GM18868 (cell line): ENCODE data around the gene FRMD4A.
"Not testable (repeated sequence)": the region's sequence is repeated elsewhere in the genome, so short reads cannot be mapped to it uniquely, and the experiment has no call there.

Source experiments
- ATAC-seq: cut with Tn5 transposase; IDR thresholded peaks from one replicate; pipeline ENCODE4 v1.9.1; 2021; ENCODE audit warnings: mild to moderate bottlenecking, moderate library complexity; ENCODE audit not compliant: unreplicated experiment

Gene FRMD4A

DNA sequence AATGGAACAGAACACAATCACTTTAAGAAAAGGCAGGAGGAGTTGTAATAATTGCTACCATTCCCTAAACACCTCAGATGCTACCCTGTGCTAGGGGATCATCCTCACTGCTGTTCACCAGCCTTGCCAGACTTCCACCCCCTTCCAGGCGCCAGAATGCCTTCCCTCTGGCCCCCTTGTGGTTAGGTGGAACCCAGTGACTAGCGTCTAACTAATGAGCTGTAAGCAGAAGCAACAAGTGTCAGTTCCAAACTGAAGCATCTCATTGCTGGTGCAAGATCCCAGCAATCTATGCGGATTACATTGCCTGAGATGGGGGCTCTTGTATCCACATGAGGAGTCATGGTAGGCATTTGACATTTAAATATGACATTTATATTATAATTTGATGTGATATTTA lies 86.6 kb downstream of the FRMD4A start:
- ATAC-seq, result no peak

GRCh38 chr10:14243221-14243620 lies 87.5 kb downstream of the FRMD4A start:
- no peak for ATAC-seq

- no peak for ATAC-seq
Observed at GRCh38 chr10:14241196-14241595, 89.5 kb downstream of the FRMD4A start.

GRCh38 chr10:14240253-14241189 lies 90.2 kb downstream of the FRMD4A start:
- no peak for ATAC-seq

- ATAC-seq, result not testable (repeated sequence)
Observed at GRCh38 chr10:14238659-14239058, 92.1 kb downstream of the FRMD4A start.

- no peak for ATAC-seq
Observed at GRCh38 chr10:14236341-14236740, 94.4 kb downstream of the FRMD4A start.

GRCh38 chr10:14235566-14236195 lies 95.0 kb downstream of the FRMD4A start:
- no peak for ATAC-seq

- ATAC-seq, result no peak
Observed at GRCh38 chr10:14233566-14233965, 97.2 kb downstream of the FRMD4A start.

GRCh38 chr10:14228798-14229197 lies 101.9 kb downstream of the FRMD4A start:
- not testable (repeated sequence) for ATAC-seq

DNA sequence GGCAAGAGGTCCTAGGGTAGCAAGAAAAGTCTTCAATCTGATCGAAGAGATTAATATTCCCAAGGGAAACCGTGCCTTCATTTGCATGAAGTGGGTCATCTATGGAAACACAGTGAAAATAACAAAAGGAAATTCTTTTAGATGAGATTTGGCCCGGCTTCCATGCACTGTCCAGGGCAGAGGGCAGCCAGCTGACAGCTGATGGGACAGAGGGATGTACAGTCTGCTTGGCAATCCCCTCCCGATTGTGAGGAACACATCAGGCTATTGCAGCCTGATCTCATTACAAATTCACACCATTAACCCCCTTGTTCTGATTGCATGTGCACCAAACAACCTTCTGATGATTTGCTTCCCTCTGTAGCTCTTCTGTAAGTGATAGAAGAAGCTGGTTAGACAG lies 105.3 kb downstream of the FRMD4A start:
- ATAC-seq, result no peak

GRCh38 chr10:14220026-14220425 lies 110.7 kb downstream of the FRMD4A start:
- no peak for ATAC-seq

- no peak for ATAC-seq
Observed at GRCh38 chr10:14219411-14219810, 111.3 kb downstream of the FRMD4A start.

GRCh38 chr10:14215641-14216040 lies 115.1 kb downstream of the FRMD4A start:
- ATAC-seq, result no peak

DNA sequence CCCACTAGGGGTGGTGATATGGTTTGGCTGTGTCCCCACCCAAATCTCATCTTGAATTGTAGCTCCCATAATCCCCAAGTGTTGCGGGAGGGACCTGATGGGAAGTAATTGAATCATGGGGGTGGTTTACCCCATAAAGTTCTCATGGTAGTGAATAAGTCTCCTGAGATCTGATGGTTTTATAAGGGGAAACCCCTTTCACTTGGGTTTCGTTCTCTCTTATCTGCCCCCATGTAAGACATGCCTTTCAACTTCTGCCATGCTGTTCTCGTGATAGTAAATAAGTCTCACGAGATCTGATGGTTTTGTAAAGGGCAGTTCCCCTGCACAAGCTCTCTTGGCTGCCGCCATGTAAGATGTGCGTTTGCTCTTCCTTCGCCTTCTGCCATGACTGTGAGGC lies 117.0 kb downstream of the FRMD4A start:
- ATAC-seq, result not testable (repeated sequence)

DNA sequence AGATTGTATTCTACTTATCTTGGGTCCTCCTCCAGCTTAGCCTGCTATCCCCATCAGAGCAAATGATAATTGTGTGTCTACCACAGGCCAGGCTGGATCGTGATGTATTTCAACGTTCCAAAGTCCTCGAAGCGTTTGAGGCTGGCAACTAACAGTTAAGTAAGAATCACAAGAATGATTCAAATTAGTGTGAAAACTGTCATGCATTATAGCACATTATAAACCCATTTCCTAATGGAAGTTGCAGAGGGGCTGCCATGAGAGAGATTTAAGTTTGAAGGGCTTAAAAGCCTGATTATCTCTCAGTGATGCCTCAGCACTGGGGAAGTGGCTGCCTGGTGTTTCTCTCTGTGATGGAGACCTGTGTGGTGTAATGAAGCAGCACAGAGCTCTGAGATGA lies 119.1 kb downstream of the FRMD4A start:
- ATAC-seq, result no peak

DNA sequence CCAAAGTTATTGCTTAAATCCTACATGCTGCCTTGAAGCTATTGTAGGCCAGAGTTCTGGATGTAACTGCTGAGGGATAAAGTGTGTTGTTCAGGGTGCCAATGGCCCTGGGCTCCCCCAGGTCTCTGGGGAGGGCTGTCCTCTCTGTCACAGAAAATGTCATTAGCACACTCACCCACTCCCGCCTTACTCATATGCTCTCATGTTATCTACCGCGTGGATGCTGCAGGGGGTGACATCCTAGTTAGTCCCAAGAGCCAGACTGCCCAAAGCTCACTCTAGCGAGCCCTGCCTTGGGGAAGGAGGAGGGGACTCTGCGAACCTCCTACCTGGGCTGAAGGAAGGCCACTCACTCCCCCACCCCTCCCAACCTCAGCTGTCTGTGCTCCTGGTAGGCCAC lies 122.5 kb downstream of the FRMD4A start:
- no peak for ATAC-seq

DNA sequence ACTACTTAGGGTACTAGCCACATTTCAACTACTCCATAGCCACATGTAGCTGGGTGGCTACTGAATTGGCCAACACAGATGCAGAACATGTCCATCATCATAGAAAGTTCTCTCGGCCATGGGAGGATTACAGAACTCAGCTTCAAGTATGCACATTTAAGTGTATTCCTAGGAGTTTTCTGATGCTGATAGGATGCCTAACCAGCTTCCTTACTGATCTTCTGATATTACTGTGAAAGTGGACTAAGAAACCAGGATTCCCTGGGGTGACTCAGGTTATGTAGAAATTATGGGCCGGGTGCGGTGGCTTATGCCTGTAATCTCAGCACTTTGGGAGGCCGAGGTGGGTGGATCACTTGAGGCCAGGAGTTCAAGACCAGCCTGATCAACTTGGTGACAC lies 125.5 kb downstream of the FRMD4A start:
- ATAC-seq, result no peak

DNA sequence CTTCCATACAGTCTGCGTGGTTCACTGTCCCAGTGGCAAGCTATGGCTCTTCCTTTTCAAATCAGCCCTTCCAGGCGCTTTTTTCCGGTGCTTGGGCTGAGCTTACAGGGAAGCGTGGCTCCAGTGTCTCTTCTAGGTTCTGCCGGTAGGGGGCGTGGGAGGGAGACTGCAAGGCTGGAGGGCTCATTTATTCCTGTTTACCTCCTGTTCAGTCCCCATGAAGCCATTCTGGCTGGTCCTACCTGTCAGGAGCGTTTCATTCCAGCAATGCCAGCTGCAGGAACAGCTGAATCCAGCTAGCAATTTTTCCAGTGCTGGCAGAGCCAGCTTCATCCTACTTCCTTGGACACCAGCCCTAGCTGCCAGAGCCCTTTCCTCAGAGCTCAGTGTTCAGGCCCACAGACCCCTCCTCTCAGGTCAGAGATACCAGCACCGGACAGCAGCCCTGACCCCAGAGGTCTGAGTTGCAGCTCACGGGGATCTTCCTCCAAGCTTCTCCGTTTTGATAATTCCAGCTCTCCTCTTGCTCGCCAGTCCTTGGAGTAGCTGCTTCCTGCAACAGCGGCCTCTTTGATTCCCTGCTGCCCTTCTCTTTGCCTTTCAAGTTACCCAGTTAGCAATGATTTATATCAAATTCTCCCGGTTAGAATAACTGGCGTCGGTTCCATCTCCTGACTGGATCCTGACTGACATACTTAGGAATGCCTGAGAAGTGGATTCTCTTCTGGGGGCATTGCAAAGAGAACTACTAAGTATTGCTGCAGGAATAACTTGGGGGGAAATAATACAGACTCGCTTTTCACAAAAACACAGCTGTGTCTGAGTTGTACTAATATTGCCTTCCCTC lies 129.8 kb downstream of the FRMD4A start:
- no peak for ATAC-seq

DNA sequence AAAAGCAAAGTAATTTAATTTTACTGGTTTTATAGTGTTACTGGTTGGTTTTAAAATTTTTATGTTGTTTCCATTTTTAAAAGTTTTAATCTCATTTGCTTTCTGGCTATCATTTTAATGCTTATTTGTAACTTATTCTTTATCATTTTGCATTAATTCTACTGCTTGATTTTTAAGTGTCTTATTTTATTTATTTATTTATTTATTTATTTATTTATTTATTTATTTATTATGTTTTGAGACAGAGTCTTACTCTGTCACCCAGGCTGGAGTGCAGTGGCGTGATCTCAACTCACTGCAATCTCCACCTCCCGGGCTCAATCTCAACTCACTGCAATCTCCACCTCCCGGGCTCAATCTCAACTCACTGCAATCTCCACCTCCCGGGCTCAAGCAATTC lies 131.6 kb downstream of the FRMD4A start:
- not testable (repeated sequence) for ATAC-seq

GRCh38 chr10:14198078-14198477 lies 132.6 kb downstream of the FRMD4A start:
- ATAC-seq, result no peak

GRCh38 chr10:14196113-14196512 lies 134.6 kb downstream of the FRMD4A start:
- ATAC-seq, result no peak
